ENCODE results near the gene HSD17B12.

DNA sequence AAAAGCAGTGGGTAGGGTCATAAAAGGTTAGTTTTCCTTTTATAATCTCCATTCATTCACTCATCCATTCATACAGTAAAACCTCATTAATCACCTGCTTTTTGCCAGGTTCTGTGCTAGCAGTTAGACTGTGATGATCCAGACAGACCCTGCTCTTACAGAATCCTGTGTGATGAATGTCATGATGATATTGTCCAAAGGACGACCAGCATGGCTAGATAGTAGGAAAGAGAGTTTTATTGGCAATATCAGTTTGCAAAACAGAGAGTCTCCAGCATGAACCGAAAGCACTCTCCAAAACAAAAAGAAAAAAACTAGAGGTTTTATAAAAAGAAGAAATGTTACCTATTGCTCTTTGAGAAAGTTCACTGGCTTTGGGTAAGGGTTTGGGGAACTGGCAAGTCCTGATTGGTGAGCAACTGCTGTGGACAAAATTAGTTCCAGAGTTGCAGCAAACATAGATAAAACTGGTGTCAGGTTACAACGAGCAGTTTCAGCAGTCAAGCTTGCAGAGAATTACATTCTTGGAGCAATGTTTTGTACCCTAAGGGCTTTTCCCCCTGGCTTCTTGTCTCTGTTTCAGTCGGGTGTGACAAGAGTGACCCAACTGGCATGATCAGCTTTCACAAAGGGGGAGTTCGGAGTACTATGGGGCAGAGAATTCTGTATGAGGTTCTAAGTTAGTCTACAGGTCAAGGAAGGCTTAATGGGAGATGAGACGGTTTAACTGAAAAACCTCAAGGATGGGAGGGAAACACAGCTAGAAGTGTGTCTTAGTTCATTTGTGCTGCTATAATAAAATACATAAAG, 58.3 kb downstream of the HSD17B12 start:
- no peak for TF ChIP-seq TCF4 (CRISPR knock-in tag; IDR thresholded peaks at IDR 0.05; ENCODE audit: borderline replicate concordance)
- no peak for TF ChIP-seq OSR1 (CRISPR knock-in tag; IDR thresholded peaks at IDR 0.05)
- TF ChIP-seq SNAI2 (CRISPR knock-in tag; IDR thresholded peaks at IDR 0.05), result no peak
- TF ChIP-seq, protein P1, sequence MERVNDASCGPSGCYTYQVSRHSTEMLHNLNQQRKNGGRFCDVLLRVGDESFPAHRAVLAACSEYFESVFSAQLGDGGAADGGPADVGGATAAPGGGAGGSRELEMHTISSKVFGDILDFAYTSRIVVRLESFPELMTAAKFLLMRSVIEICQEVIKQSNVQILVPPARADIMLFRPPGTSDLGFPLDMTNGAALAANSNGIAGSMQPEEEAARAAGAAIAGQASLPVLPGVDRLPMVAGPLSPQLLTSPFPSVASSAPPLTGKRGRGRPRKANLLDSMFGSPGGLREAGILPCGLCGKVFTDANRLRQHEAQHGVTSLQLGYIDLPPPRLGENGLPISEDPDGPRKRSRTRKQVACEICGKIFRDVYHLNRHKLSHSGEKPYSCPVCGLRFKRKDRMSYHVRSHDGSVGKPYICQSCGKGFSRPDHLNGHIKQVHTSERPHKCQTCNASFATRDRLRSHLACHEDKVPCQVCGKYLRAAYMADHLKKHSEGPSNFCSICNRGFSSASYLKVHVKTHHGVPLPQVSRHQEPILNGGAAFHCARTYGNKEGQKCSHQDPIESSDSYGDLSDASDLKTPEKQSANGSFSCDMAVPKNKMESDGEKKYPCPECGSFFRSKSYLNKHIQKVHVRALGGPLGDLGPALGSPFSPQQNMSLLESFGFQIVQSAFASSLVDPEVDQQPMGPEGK (CRISPR knock-in tag; IDR thresholded peaks at IDR 0.05; ENCODE audit: borderline replicate concordance), result no peak
- TF ChIP-seq ISL1 (CRISPR knock-in tag; IDR thresholded peaks at IDR 0.05), result no peak
- TF ChIP-seq ZC3H10 (CRISPR knock-in tag; IDR thresholded peaks at IDR 0.05), result no peak
- TF ChIP-seq BACH2 (CRISPR knock-in tag; IDR thresholded peaks at IDR 0.05; ENCODE audit: borderline replicate concordance), result no peak
- TF ChIP-seq CSDC2 (CRISPR knock-in tag; IDR thresholded peaks at IDR 0.05), result no peak
- TF ChIP-seq ZNF70 (CRISPR knock-in tag; IDR thresholded peaks at IDR 0.05), result no peak
